Keratinocyte (primary cell): Measurements from ENCODE around the gene METAP1D. TPM values are rescaled to one million over a fixed set of nuclear protein-coding genes. Genes with fewer than 3 reads are reported as not detected.
A peak's percentile ranks its signal among the peaks of the same experiment; 100 is the strongest.
"Not testable (repeated sequence)": the region's sequence is repeated elsewhere in the genome, so short reads cannot be mapped to it uniquely, and the experiment has no call there.

Experiments used
- DNase-seq: peaks from one replicate; pipeline ENCODE4 v3.0.0-alpha.2; 2011; ENCODE audit warnings: low read depth, missing footprints, low spot score
- FAIRE-seq: peaks from 2 replicates; lab custom pipeline; 2011; peaks lifted over from hg19 to GRCh38; lab: Jason Lieb, UNC
- H2AFZ ChIP-seq: 2 replicates; pipeline ENCODE4 v1.6.0; 2012; ENCODE audit warnings: low read length, control low read depth, inconsistent platforms; ENCODE audit not compliant: control insufficient read depth
- H3K27ac ChIP-seq: 2 replicates; pipeline ENCODE4 v1.5.1; 2011; ENCODE audit warnings: low read length; ENCODE audit not compliant: control insufficient read depth, insufficient read depth
- H3K27me3 ChIP-seq: 3 replicates; pipeline ENCODE4 v1.6.0; 2011; ENCODE audit warnings: low read length; ENCODE audit not compliant: control insufficient read depth, insufficient read depth; ENCODE audit errors: extremely low read depth
- H3K36me3 ChIP-seq, 2 experiments: 2 replicates in 1 of 2; 3 replicates in 1 of 2; pipeline ENCODE4 v1.5.1; 2011; ENCODE audit warnings: low read length in 2 of 2, mild to moderate bottlenecking in 1 of 2; ENCODE audit not compliant: control insufficient read depth in 2 of 2, insufficient read depth in 2 of 2; ENCODE audit errors: extremely low read depth in 1 of 2
- H3K4me1 ChIP-seq: 3 replicates; pipeline ENCODE4 v1.5.1; 2011; ENCODE audit warnings: low read length; ENCODE audit not compliant: control insufficient read depth, insufficient read depth; ENCODE audit errors: extremely low read depth
- H3K4me2 ChIP-seq: 3 replicates; pipeline ENCODE4 v1.6.0; 2011; ENCODE audit warnings: low read depth, low read length; ENCODE audit not compliant: control insufficient read depth, insufficient read depth; ENCODE audit errors: extremely low read depth
- H3K4me3 ChIP-seq, 3 experiments: fragments of 200-600 bp in 1 of 3; sonication (generic) in 1 of 3; 2 replicates in 2 of 3; 3 replicates in 1 of 3; pipeline ENCODE4 v1.5.1; 2011 to 2016; ENCODE audit warnings: low read length in 3 of 3, mild to moderate bottlenecking in 3 of 3, control low read depth in 2 of 3, inconsistent platforms in 1 of 3, low read depth in 1 of 3, mixed read lengths in 1 of 3, mixed run types in 1 of 3, moderate library complexity in 1 of 3; ENCODE audit not compliant: control insufficient read depth in 2 of 3, insufficient read depth in 2 of 3; ENCODE audit errors: extremely low read depth in 1 of 3
- H3K79me2 ChIP-seq: 2 replicates; pipeline ENCODE4 v1.6.0; 2012; ENCODE audit warnings: low read length; ENCODE audit not compliant: control insufficient read depth, insufficient read depth
- H3K9ac ChIP-seq: 3 replicates; pipeline ENCODE4 v1.6.0; 2011; ENCODE audit warnings: low read length; ENCODE audit not compliant: control insufficient read depth, insufficient read depth; ENCODE audit errors: extremely low read depth
- H3K9me1 ChIP-seq: 3 replicates; pipeline ENCODE4 v1.6.0; 2011; ENCODE audit warnings: low read length; ENCODE audit not compliant: control insufficient read depth, insufficient read depth; ENCODE audit errors: extremely low read depth
- H3K9me3 ChIP-seq: 2 replicates; pipeline ENCODE4 v1.5.1; 2012; ENCODE audit warnings: low read depth, low read length; ENCODE audit not compliant: control insufficient read depth
- H4K20me1 ChIP-seq: 3 replicates; pipeline ENCODE4 v1.6.0; 2011; ENCODE audit warnings: low read length; ENCODE audit not compliant: control insufficient read depth, insufficient read depth; ENCODE audit errors: extremely low read depth
- CTCF ChIP-seq, 3 experiments: IDR thresholded peaks in 1 of 3; conservative IDR thresholded peaks in 1 of 3; optimal IDR thresholded peaks in 1 of 3; 2 replicates in 2 of 3; 3 replicates in 1 of 3; pipeline versions ENCODE3 to v1.5.1; 2011; ENCODE audit warnings: low read length in 3 of 3, mild to moderate bottlenecking in 3 of 3, moderate library complexity in 2 of 3, control low read depth in 1 of 3, inconsistent platforms in 1 of 3; ENCODE audit not compliant: insufficient read depth in 2 of 3; ENCODE audit errors: extremely low read depth in 1 of 3
- EZH2 ChIP-seq: IDR thresholded peaks from one replicate; pipeline ENCODE4 v1.6.1; 2012; ENCODE audit warnings: inconsistent platforms, mild to moderate bottlenecking, low read length, moderate library complexity
- dilution Hi-C: fragments of 300-500 bp; cut with MboI; formaldehyde crosslinking; loops from one replicate; pipeline ENCODE4 v1.7.0; 2020; ENCODE audit warnings: low sequenced_read_pairs; ENCODE audit not compliant: extremely low pct_ligation_motif_present
- polyA plus RNA-seq, 5 experiments: library from polyadenylated mRNA; depleted of rRNA in 3 of 5; stranded (reverse) in 3 of 5; stranded (forward) in 1 of 5; unstranded in 1 of 5; fragments of >200 nt; gene quantifications; 1 replicate in 1 of 5; 2 replicates in 3 of 5; 3 replicates in 1 of 5; pipeline versions ENCODE4 v1.2.1 to v1.2.3, GENCODE V29; 2011 to 2012; ENCODE audit warnings: missing spikeins in 2 of 5, low read depth in 1 of 5, low replicate concordance in 1 of 5

The METAP1D gene
- polyA plus RNA-seq, 1 donor (not counting 4 experiments of a cell fraction or from before 2014, with no cell fraction given), result 5.1 TPM

DNA sequence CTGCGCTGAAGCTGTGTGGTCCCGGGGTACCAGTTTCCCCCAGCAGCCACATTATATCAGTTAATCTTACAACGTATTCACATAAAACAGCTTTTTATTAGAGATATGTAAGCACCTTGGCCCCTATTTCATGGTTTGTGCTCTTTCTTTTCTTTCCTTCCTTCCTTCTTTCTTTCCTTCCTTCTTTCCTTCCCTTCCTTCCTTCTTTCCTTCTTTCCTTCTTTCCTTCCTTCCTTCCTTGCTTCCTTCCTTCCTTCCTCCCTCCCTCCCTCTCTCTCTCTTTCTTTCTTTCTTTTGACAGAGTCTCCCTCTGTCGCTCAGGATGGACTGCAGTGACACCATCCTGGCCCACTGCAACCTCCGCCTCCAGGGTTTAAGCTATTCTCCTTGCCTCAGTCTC, 3.7 kb upstream of the METAP1D start:
- H3K9me3 ChIP-seq, result no peaks in the 10 kb centered on the region
- DNase-seq (no peak), FAIRE-seq (no peak)
- dilution Hi-C loops, result no loop called here
- H3K9ac ChIP-seq, result no peak overlapping the region
- no peak overlapping the region for H3K27ac ChIP-seq
- no peaks in the 10 kb centered on the region for H3K27me3 ChIP-seq
- TF ChIP-seq EZH2 (no peak), CTCF (optimal IDR thresholded peaks at IDR 0.05 in 1 of 3, IDR thresholded peaks at IDR 0.05 in 1 of 3, conservative IDR thresholded peaks at IDR 0.05 in 1 of 3; ENCODE audit: extremely low read depth in 1 of 3, insufficient read depth in 2 of 3, low read length in 3 of 3) (no peak)
- no peak overlapping the region for H2AFZ ChIP-seq
- no peak overlapping the region for H3K4me2 ChIP-seq
- H3K9me1 ChIP-seq, result no peaks in the 10 kb centered on the region
- no peak overlapping the region for H3K4me3 ChIP-seq
- no peaks in the 10 kb centered on the region for H4K20me1 ChIP-seq
- no peaks in the 10 kb centered on the region for H3K79me2 ChIP-seq
- no peaks in the 10 kb centered on the region for H3K36me3 ChIP-seq
- peaks cover 24% of the 10 kb centered on the region for H3K4me1 ChIP-seq

DNA sequence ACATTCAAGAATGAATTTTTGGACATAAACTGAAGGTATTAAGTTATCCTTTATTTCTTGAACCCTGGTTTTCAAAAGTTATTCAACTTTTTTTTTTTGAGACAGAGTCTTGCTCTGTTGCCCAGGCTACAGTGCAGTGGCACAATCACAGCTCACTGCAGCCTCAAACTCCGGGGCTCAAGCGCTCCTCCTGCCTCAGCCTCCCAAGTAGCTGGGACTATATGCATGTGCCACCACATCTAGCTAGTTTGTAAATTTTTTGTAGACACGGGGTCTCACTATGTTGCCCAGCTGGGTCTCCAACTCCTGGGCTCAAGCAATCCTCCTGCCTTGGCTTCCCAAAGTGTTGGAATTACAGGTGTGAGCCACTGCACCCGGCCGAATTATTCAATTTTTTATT, 2.7 kb upstream of the METAP1D start:
- H3K9me3 ChIP-seq, dilution Hi-C loops, H3K36me3 ChIP-seq, H3K4me3 ChIP-seq, H3K79me2 ChIP-seq, H3K27ac ChIP-seq, H3K4me2 ChIP-seq, DNase-seq, H4K20me1 ChIP-seq, FAIRE-seq, H3K9ac ChIP-seq, H3K27me3 ChIP-seq, H3K9me1 ChIP-seq, H2AFZ ChIP-seq: not testable (repeated sequence)
- H3K4me1 ChIP-seq, result peaks cover 24% of the 10 kb centered on the region

GRCh38 chr2:171999161-171999560, 592 bp upstream of the METAP1D start:
- H3K36me3 ChIP-seq, result no peaks in the 10 kb centered on the region
- dilution Hi-C loops, result no loop called here
- H3K79me2 ChIP-seq, result no peaks in the 10 kb centered on the region
- H3K9me1 ChIP-seq, result no peaks in the 10 kb centered on the region
- H3K27ac ChIP-seq, result peak overlapping the region; percentile 90
- no peak for DNase-seq
- peak overlapping the region; percentile 92 for H3K4me2 ChIP-seq
- H3K9me3 ChIP-seq, result no peaks in the 10 kb centered on the region
- H3K4me3 ChIP-seq, result peak overlapping the region; percentile 46 to 85 (median 73)
- H3K4me1 ChIP-seq, result peaks cover 24% of the 10 kb centered on the region
- peak overlapping the region; percentile 78 for H2AFZ ChIP-seq
- peak overlapping the region; percentile 92 for H3K9ac ChIP-seq
- no peaks in the 10 kb centered on the region for H4K20me1 ChIP-seq
- TF ChIP-seq CTCF (optimal IDR thresholded peaks at IDR 0.05 in 1 of 3, IDR thresholded peaks at IDR 0.05 in 1 of 3, conservative IDR thresholded peaks at IDR 0.05 in 1 of 3; ENCODE audit: extremely low read depth in 1 of 3, insufficient read depth in 2 of 3, low read length in 3 of 3) (no peak), EZH2 (no peak)
- H3K27me3 ChIP-seq, result no peaks in the 10 kb centered on the region
- FAIRE-seq, result peak; percentile 29
